A673 (cell line): ENCODE data around the gene PDE10A. TPM values are rescaled to one million over a fixed set of nuclear protein-coding genes. Genes with fewer than 3 reads are reported as not detected.

Experiments used
- BruUV-seq: library from RNA; stranded (reverse); fragments of 400-500 nt; replicated peaks from 2 replicates; lab custom pipeline; 2021; lab: Mats Ljungman, UMichigan
- CTCF ChIA-PET: fragments of 300-600 bp; sonication (Branson Sonifier 250); formaldehyde crosslinking; loops from one replicate; lab custom pipeline; 2022; ENCODE audit warnings: antibody characterized with exemption; lab: Charles Lee
- POLR2A ChIA-PET: fragments of 300-600 bp; sonication (Branson Sonifier 250); formaldehyde crosslinking; loops from one replicate; lab custom pipeline; 2022; ENCODE audit warnings: antibody characterized with exemption; ENCODE audit not compliant: low non-redundant PET; lab: Charles Lee
- DNase-seq: peaks from one replicate; pipeline ENCODE4 v3.0.0-alpha.2; 2015; ENCODE audit warnings: low spot score
- H3K27ac ChIP-seq: fragments of 200-600 bp; sonication (generic); 2 replicates; pipeline ENCODE4 v1.5.1; 2016; ENCODE audit warnings: mixed run types, low read depth, mild to moderate bottlenecking, mixed read lengths, antibody characterized with exemption, low read length; ENCODE audit not compliant: poor library complexity, severe bottlenecking
- H3K27me3 ChIP-seq: fragments of 200-600 bp; sonication (generic); replicated peaks from 2 replicates; pipeline ENCODE4 v1.6.1; 2017; ENCODE audit warnings: mixed run types, low read depth, mild to moderate bottlenecking, mixed read lengths, antibody characterized with exemption, low read length; ENCODE audit not compliant: insufficient read depth, poor library complexity
- H3K36me3 ChIP-seq: fragments of 200-600 bp; sonication (generic); 2 replicates; pipeline ENCODE4 v1.6.1; 2016; ENCODE audit warnings: mixed run types, mild to moderate bottlenecking, mixed read lengths, antibody characterized with exemption, low read length; ENCODE audit not compliant: insufficient read depth, poor library complexity, severe bottlenecking
- H3K4me1 ChIP-seq: fragments of 200-600 bp; sonication (generic); 2 replicates; pipeline ENCODE4 v1.6.1; 2017; ENCODE audit warnings: mixed run types, mild to moderate bottlenecking, mixed read lengths, antibody characterized with exemption, low read length; ENCODE audit not compliant: insufficient read depth, poor library complexity, severe bottlenecking
- H3K4me3 ChIP-seq: fragments of 200-600 bp; sonication (generic); 2 replicates; pipeline ENCODE4 v1.5.1; 2016; ENCODE audit warnings: low read depth, mixed run types, mild to moderate bottlenecking, mixed read lengths, low read length; ENCODE audit not compliant: poor library complexity, severe bottlenecking
- H3K9me3 ChIP-seq: fragments of 200-600 bp; sonication (generic); 2 replicates; pipeline ENCODE4 v1.6.1; 2016; ENCODE audit warnings: mixed run types, low read depth, mild to moderate bottlenecking, mixed read lengths, antibody characterized with exemption, low read length; ENCODE audit not compliant: poor library complexity, severe bottlenecking
- CTCF ChIP-seq: fragments of 300-800, 200-600 bp; sonication (generic); conservative IDR thresholded peaks from 2 replicates; pipeline ENCODE4 v1.5.1; 2017; ENCODE audit warnings: low read depth, mild to moderate bottlenecking, antibody characterized with exemption, low read length, moderate library complexity, mixed read lengths
- EZH2 ChIP-seq: fragments of 200-600 bp; sonication (generic); IDR thresholded peaks from 2 replicates; pipeline ENCODE4 v1.6.1; 2017; ENCODE audit warnings: borderline replicate concordance, low read depth, mild to moderate bottlenecking, mixed read lengths, antibody characterized with exemption, low read length; ENCODE audit not compliant: poor library complexity, severe bottlenecking
- intact Hi-C: fragments of 100-400 bp; cut with micrococcal nuclease; formaldehyde crosslinking; loops from one replicate; pipeline ENCODE4 v1.10.0; 2022; ENCODE audit not compliant: unreplicated experiment
- total RNA-seq: library from RNA; stranded (reverse); gene quantifications from 2 replicates; pipeline ENCODE4 v1.2.3, GENCODE V29; 2021

PDE10A gene
- total RNA-seq, 1 experiment from 2014 or later, result 2.3 TPM

- POLR2A ChIA-PET, result no interaction called here
- no peaks in the 10 kb centered on the region for H3K4me1 ChIP-seq
- H3K4me3 ChIP-seq, result no peak overlapping the region
- no peaks in the 10 kb centered on the region for H3K9me3 ChIP-seq
- no peak overlapping the region for H3K27ac ChIP-seq
- TF ChIP-seq EZH2, result no peak
- no peak for TF ChIP-seq CTCF
- intact Hi-C loops, result no loop called here
- DNase-seq, result no peak
- no TSS peak for BruUV-seq
- peaks cover 73% of the 10 kb centered on the region for H3K27me3 ChIP-seq
- H3K36me3 ChIP-seq, result no peaks in the 10 kb centered on the region
- CTCF ChIA-PET, result no interaction called here
These were observed 10.3 kb downstream of the PDE10A start for GRCh38 chr6:165652766-165653165.

GRCh38 chr6:165649166-165650137 is 13.6 kb downstream of the PDE10A start:
- POLR2A ChIA-PET, result no interaction called here
- BruUV-seq, result no TSS peak
- CTCF ChIA-PET, result no interaction called here

GRCh38 chr6:165647041-165647440 is 16.0 kb downstream of the PDE10A start:
- Histone ChIP-seq H3K4me1 (no peaks in the 10 kb centered on the region), H3K4me3 (no peak overlapping the region), H3K27ac (no peak overlapping the region), H3K27me3 (peaks cover 32% of the 10 kb centered on the region), H3K9me3 (no peaks in the 10 kb centered on the region), H3K36me3 (no peaks in the 10 kb centered on the region)
- no peak for DNase-seq
- CTCF ChIA-PET, result no interaction called here
- intact Hi-C loops, result no loop called here
- POLR2A ChIA-PET, result no interaction called here
- TF ChIP-seq CTCF (no peak), EZH2 (no peak)
- BruUV-seq, result no TSS peak

More at GRCh38 chr6:165649166-165650137, 13.6 kb downstream of the PDE10A start:
- intact Hi-C loops, result no loop called here
- DNase-seq, result no peak
- H3K36me3 ChIP-seq, result no peaks in the 10 kb centered on the region
- H3K4me1 ChIP-seq, result no peaks in the 10 kb centered on the region
- peaks cover 52% of the 10 kb centered on the region for H3K27me3 ChIP-seq
- H3K9me3 ChIP-seq, result no peaks in the 10 kb centered on the region
- H3K27ac ChIP-seq, result no peak overlapping the region
- no peak overlapping the region for H3K4me3 ChIP-seq
- no peak for TF ChIP-seq EZH2
- TF ChIP-seq CTCF, result no peak
